Endothelial cell of umbilical vein (primary cell): ENCODE measurements around the gene SPIB.

Experiments used
- EZH2 ChIP-seq: IDR thresholded peaks from 2 replicates; pipeline ENCODE4 v1.6.1; 2012; ENCODE audit warnings: borderline replicate concordance, low read depth, mild to moderate bottlenecking, moderate library complexity, low read length, inconsistent platforms; ENCODE audit not compliant: severe bottlenecking
- JUN ChIP-seq: IDR thresholded peaks from 2 replicates; pipeline ENCODE4 v1.6.1; 2011; ENCODE audit warnings: borderline replicate concordance, low read depth; ENCODE audit not compliant: insufficient read length, insufficient read depth
- MYC ChIP-seq: IDR thresholded peaks from one replicate; pipeline ENCODE4 v1.6.1; 2011; ENCODE audit warnings: mild to moderate bottlenecking, low read depth, low read length
- POLR2A ChIP-seq: IDR thresholded peaks from 2 replicates; pipeline ENCODE4 v1.6.1; 2012; ENCODE audit warnings: low read depth, mild to moderate bottlenecking, control low read depth, low read length
- POLR2AphosphoS5 ChIP-seq: IDR thresholded peaks from 2 replicates; pipeline ENCODE4 v1.6.1; 2012; ENCODE audit warnings: low read depth, mild to moderate bottlenecking, control low read depth, low read length, moderate library complexity; ENCODE audit not compliant: insufficient read depth
- TF ChIP-seq, protein P1 (sequence below), 2 donors: IDR thresholded peaks; 1 replicate in 1 of 2; 2 replicates in 1 of 2; pipeline ENCODE4 v1.5.1; 2011; ENCODE audit warnings: low read length in 2 of 2, mild to moderate bottlenecking in 2 of 2, moderate library complexity in 2 of 2, control low read depth in 1 of 2, inconsistent platforms in 1 of 2, low read depth in 1 of 2; ENCODE audit not compliant: insufficient read depth in 1 of 2; ENCODE audit errors: extremely low read depth in 1 of 2

DNA sequence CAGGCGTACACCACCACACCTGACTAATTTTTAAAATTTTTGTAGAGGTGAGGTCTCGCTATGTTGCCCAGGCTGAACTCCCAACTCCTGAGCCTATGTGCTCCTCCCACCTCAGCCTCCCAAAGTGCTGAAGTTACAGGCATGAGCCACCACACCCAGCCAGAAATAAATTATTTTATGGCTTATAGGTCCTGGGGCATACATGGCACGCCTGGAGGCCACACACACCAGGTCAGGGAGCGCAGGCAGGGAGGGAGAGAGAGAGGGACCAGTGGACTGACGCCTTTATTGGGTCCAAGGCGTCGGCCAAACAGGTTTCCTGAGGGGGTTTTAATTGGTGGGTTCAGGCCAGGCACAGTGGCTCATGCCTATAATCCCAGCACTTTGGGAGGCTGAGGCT lies 6.8 kb downstream of the SPIB start:
- TF ChIP-seq JUN (no peak), POLR2AphosphoS5 (no peak), POLR2A (no peak), EZH2 (no peak), MYC (no peak)
- TF ChIP-seq, protein P1, sequence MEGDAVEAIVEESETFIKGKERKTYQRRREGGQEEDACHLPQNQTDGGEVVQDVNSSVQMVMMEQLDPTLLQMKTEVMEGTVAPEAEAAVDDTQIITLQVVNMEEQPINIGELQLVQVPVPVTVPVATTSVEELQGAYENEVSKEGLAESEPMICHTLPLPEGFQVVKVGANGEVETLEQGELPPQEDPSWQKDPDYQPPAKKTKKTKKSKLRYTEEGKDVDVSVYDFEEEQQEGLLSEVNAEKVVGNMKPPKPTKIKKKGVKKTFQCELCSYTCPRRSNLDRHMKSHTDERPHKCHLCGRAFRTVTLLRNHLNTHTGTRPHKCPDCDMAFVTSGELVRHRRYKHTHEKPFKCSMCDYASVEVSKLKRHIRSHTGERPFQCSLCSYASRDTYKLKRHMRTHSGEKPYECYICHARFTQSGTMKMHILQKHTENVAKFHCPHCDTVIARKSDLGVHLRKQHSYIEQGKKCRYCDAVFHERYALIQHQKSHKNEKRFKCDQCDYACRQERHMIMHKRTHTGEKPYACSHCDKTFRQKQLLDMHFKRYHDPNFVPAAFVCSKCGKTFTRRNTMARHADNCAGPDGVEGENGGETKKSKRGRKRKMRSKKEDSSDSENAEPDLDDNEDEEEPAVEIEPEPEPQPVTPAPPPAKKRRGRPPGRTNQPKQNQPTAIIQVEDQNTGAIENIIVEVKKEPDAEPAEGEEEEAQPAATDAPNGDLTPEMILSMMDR (IDR thresholded peaks at IDR 0.05; ENCODE audit: extremely low read depth in 1 of 2, insufficient read depth in 1 of 2, low read depth in 1 of 2, low read length in 2 of 2) = no peak
